Measurements from ENCODE around the gene TUBA3E.
"Not testable (repeated sequence)": the region's sequence is repeated elsewhere in the genome, so short reads cannot be mapped to it uniquely, and the experiment has no call there.

The TUBA3E gene

DNA sequence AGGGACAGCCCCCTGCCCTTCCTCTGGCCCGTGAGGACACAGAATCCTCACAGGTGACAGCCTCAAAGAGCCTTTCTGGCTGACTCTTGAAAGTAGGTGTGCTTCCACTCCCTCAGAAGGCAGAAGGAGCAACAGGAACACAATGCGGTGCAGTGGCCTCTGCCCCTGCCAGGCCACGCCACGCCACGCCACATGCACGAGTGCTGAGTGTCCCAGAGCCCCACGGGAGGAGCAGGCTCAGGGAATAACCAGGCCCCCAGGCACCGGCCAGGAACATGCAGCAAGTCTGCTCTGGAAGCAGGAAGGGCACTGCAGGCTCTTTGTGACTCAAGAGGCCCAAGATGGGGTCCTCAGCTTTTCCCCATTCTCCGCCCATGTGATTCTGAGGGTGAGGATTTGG, 35.3 kb downstream of the TUBA3E start:
- TF ChIP-seq, protein P1, sequence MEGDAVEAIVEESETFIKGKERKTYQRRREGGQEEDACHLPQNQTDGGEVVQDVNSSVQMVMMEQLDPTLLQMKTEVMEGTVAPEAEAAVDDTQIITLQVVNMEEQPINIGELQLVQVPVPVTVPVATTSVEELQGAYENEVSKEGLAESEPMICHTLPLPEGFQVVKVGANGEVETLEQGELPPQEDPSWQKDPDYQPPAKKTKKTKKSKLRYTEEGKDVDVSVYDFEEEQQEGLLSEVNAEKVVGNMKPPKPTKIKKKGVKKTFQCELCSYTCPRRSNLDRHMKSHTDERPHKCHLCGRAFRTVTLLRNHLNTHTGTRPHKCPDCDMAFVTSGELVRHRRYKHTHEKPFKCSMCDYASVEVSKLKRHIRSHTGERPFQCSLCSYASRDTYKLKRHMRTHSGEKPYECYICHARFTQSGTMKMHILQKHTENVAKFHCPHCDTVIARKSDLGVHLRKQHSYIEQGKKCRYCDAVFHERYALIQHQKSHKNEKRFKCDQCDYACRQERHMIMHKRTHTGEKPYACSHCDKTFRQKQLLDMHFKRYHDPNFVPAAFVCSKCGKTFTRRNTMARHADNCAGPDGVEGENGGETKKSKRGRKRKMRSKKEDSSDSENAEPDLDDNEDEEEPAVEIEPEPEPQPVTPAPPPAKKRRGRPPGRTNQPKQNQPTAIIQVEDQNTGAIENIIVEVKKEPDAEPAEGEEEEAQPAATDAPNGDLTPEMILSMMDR (IDR thresholded peaks at IDR 0.05; ENCODE audit: low read depth, low read length): no peak
- no peak for DNase-seq (ENCODE audit: low read depth in 2 of 2)
- H3K4me3 ChIP-seq (replicated peaks in 1 of 2; ENCODE audit: low read depth in 2 of 2, low read length in 2 of 2): no peak overlapping the region

DNA sequence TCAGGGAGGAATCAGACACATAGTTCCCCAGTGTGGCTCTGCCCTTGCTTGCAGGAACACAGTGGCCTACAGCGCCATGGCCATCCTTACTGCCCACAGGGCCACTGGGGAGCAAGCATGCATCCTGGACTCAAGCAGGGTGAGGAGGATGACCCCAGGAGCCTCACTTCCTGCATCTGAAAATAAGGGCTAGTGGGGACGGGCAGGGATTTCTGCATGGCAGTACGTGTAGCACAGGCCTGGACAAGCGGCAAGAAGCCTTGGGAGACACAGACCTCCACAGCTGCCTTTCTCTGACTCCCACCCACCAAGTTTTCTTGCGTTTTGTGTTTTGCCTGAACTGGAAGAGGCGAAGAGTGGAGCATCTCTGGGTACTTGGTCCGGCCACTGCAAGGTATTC, 35.8 kb downstream of the TUBA3E start:
- not testable (repeated sequence) for DNase-seq (ENCODE audit: low read depth in 2 of 2); H3K4me3 ChIP-seq (replicated peaks in 1 of 2; ENCODE audit: low read depth in 2 of 2, low read length in 2 of 2)

GRCh38 chr2:130160838-130161705, 37.2 kb downstream of the TUBA3E start:
- not testable (repeated sequence) for H3K4me3 ChIP-seq (replicated peaks in 1 of 2; ENCODE audit: low read depth in 2 of 2, low read length in 2 of 2)
- DNase-seq (ENCODE audit: low read depth in 2 of 2): peak in 1 of 2 donors; percentile 40

DNA sequence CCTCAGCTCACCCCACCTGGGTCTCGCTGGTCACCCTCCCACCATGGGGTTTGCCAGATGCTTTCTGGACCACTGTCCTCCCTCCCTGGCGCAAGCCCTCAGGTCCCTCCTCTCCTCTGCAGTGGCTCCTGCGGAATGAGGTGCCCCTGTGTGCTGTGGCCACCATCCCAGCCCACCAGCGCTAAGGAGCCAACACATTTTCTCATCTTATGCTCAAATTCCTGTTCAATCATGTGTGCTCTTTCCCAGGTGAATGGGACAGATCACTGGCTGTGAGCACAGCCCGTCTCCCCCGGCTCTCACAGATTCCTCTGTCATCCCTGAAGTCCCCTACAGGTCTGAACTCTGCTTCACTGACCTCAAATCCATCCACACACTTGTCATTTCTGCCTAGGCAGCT, 38.1 kb downstream of the TUBA3E start:
- DNase-seq (ENCODE audit: low read depth in 2 of 2): no peak
- TF ChIP-seq, protein P1 (IDR thresholded peaks at IDR 0.05; ENCODE audit: low read depth, low read length): no peak
- no peak overlapping the region for H3K4me3 ChIP-seq (replicated peaks in 1 of 2; ENCODE audit: low read depth in 2 of 2, low read length in 2 of 2)

- not testable (repeated sequence) for H3K4me3 ChIP-seq (replicated peaks in 1 of 2; ENCODE audit: low read depth in 2 of 2, low read length in 2 of 2); DNase-seq (ENCODE audit: low read depth in 2 of 2)
Measured at GRCh38 chr2:130159376-130159775, 38.9 kb downstream of the TUBA3E start.

DNA sequence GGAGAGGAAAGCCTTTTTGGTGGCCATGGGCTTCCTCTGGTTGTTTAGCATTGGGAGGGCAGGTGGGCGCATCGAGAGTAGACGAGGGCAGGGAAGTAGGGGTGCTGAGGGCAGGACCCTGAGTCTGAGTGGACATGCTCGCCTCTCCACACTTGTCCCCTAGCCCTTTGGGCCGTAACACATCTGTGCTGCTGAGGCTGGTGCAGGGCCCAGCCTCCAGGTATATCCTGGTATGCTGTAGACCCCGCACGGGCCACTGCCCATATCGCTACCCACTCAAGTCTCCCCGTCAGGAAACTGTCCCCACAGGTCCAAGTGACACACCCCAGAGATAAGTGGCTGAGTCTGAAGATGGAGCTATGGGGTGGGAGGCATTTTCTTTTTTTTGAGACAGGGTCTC, 39.6 kb downstream of the TUBA3E start:
- no peak for DNase-seq (ENCODE audit: low read depth in 2 of 2)
- TF ChIP-seq, protein P1 (IDR thresholded peaks at IDR 0.05; ENCODE audit: low read depth, low read length): no peak
- H3K4me3 ChIP-seq (replicated peaks in 1 of 2; ENCODE audit: low read depth in 2 of 2, low read length in 2 of 2): no peak overlapping the region

DNA sequence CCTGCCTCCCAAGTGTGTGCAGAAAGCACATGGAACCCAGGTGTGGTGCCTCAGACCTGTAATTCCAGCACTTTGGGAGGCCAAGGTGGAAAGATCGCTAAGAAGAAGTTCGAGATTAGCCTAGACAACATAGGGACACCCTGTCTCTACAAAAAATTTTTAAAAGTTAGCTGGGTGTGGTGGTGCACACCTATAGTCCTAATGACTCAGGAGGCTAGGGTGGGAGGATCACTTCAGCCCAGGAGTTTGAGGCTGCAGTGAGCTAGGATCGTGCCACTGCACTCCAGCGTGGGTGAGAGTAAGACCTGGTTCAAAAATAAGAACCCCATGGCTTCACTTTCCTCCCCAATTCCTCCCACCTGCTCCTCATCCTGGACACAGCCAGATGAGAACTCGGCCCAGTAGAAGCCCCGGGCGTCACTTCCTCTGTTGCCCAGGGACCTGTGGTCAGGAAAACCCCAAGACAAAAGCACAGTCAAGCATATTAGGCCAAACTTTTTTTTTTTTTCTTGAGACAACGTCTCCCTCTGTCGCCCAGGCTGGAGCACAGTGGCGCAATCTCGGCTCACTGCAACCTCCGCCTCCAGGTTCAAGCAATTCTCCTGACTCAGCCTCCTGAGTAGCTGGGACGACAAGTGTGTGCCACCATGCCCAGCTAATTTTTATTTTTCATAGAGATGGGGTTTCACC, 40.3 kb downstream of the TUBA3E start:
- DNase-seq (ENCODE audit: low read depth in 2 of 2): peak; percentile 6 to 60
- H3K4me3 ChIP-seq (replicated peaks in 1 of 2; ENCODE audit: low read depth in 2 of 2, low read length in 2 of 2): not testable (repeated sequence)

DNA sequence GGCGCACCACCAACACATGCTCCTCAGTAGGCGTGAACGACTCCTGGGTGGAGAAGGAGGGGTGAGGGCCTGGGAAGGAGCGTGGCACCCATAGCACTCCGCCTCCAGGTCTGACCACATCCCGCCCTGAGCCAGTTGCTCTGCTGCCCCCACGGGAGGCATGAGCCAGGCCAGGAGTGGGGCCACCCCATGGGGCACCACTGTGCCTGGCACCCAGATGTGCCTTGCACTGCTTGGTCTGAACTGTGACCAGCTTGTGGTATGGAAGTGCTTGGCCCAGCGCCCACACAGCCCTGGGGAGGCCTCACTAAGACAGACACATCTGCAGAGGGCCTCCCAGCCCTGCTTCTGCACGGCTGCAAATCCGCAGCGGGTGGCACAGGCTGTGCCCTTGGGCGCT, 40.9 kb downstream of the TUBA3E start:
- H3K4me3 ChIP-seq (replicated peaks in 1 of 2; ENCODE audit: low read depth in 2 of 2, low read length in 2 of 2); DNase-seq (ENCODE audit: low read depth in 2 of 2): not testable (repeated sequence)

DNA sequence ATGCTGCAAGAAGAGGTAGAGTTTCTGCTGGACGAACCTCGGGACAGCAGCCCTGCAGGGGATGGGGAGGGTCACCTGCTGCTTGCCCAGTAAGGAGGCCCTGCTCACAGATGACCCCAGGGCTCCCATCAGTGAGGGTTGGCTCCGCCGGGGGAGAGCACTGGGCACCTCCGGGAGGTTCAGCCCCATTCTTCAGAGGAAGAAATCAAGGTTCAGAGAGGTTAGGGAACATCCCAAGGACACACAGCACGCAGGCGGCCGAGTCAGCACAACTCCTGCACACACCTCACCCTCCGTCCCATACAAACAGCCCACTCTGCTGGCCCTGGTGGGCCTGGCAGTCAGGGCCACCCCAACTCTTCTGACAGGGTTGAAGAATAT, 41.6 kb downstream of the TUBA3E start:
- H3K4me3 ChIP-seq (replicated peaks in 1 of 2; ENCODE audit: low read depth in 2 of 2, low read length in 2 of 2): no peak overlapping the region
- TF ChIP-seq, protein P1 (IDR thresholded peaks at IDR 0.05; ENCODE audit: low read depth, low read length): no peak
- DNase-seq (ENCODE audit: low read depth in 2 of 2): no peak

Measured in cardiac fibroblast (primary cell).